PC-3 (cell line): ENCODE results near the gene MMP11.

Experiments used
- EZH2 ChIP-seq: fragments of 300-600 bp; sonication (generic); IDR thresholded peaks from one replicate; pipeline ENCODE4 v1.6.1; 2017; ENCODE audit warnings: antibody characterized with exemption, mild to moderate bottlenecking, low read length; ENCODE audit not compliant: unreplicated experiment
- TF ChIP-seq, protein P1 (sequence below): fragments of 300-600 bp; sonication (generic); conservative IDR thresholded peaks from 2 replicates; pipeline ENCODE4 v1.5.1; 2017; ENCODE audit warnings: antibody characterized with exemption, low read depth, mild to moderate bottlenecking, low read length

DNA sequence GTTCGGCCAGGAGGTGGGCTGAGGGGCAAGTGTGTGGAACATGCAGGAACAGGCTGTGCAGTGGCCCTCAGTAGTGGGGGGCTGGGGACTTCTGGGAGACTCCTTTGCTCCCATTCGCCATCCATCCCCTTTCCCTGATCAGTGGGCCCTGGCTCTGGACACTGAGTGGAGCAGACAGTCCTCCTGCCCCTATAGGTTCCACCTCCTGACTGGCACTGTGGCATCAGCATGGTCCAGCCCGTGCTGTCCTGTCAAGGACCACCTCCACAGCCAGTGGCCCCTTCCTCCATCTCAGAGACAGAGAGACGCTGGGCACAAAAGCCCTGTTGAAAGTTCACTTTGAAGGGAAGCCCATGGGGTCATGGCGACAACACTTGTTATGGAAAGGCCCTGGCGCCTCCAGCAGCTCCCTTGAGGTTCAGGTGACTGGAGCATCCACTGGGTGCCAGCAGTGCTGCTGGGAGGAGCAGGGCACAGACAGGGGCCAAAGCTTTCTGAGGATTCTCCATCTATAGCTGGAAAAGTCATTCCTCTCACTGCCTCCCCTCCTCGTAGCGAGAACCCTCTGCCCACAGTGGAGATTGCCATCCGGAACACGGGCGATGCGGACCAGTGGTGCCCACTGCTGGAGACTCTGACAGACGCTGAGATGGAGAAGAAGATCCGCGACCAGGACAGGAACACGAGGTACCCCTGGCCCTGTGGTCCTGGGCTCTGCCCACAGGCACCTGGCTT, 60.5 kb downstream of the MMP11 start:
- TF ChIP-seq, protein P1, sequence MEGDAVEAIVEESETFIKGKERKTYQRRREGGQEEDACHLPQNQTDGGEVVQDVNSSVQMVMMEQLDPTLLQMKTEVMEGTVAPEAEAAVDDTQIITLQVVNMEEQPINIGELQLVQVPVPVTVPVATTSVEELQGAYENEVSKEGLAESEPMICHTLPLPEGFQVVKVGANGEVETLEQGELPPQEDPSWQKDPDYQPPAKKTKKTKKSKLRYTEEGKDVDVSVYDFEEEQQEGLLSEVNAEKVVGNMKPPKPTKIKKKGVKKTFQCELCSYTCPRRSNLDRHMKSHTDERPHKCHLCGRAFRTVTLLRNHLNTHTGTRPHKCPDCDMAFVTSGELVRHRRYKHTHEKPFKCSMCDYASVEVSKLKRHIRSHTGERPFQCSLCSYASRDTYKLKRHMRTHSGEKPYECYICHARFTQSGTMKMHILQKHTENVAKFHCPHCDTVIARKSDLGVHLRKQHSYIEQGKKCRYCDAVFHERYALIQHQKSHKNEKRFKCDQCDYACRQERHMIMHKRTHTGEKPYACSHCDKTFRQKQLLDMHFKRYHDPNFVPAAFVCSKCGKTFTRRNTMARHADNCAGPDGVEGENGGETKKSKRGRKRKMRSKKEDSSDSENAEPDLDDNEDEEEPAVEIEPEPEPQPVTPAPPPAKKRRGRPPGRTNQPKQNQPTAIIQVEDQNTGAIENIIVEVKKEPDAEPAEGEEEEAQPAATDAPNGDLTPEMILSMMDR: no peak
- no peak for TF ChIP-seq EZH2
